Keratinocyte (primary cell): ENCODE measurements around the gene AARSD1. TPM values are rescaled to one million over a fixed set of nuclear protein-coding genes. Genes with fewer than 3 reads are reported as not detected.

Source experiments
- DNase-seq: peaks from one replicate; pipeline ENCODE4 v3.0.0-alpha.2; 2011; ENCODE audit warnings: low read depth, missing footprints, low spot score
- FAIRE-seq: peaks from 2 replicates; lab custom pipeline; 2011; peaks lifted over from hg19 to GRCh38; lab: Jason Lieb, UNC
- H2AFZ ChIP-seq: 2 replicates; pipeline ENCODE4 v1.6.0; 2012; ENCODE audit warnings: low read length, control low read depth, inconsistent platforms; ENCODE audit not compliant: control insufficient read depth
- H3K27ac ChIP-seq: 2 replicates; pipeline ENCODE4 v1.5.1; 2011; ENCODE audit warnings: low read length; ENCODE audit not compliant: control insufficient read depth, insufficient read depth
- H3K27me3 ChIP-seq: 3 replicates; pipeline ENCODE4 v1.6.0; 2011; ENCODE audit warnings: low read length; ENCODE audit not compliant: control insufficient read depth, insufficient read depth; ENCODE audit errors: extremely low read depth
- H3K36me3 ChIP-seq, 2 experiments: 2 replicates in 1 of 2; 3 replicates in 1 of 2; pipeline ENCODE4 v1.5.1; 2011; ENCODE audit warnings: low read length in 2 of 2, mild to moderate bottlenecking in 1 of 2; ENCODE audit not compliant: control insufficient read depth in 2 of 2, insufficient read depth in 2 of 2; ENCODE audit errors: extremely low read depth in 1 of 2
- H3K4me1 ChIP-seq: 3 replicates; pipeline ENCODE4 v1.5.1; 2011; ENCODE audit warnings: low read length; ENCODE audit not compliant: control insufficient read depth, insufficient read depth; ENCODE audit errors: extremely low read depth
- H3K4me2 ChIP-seq: 3 replicates; pipeline ENCODE4 v1.6.0; 2011; ENCODE audit warnings: low read depth, low read length; ENCODE audit not compliant: control insufficient read depth, insufficient read depth; ENCODE audit errors: extremely low read depth
- H3K4me3 ChIP-seq, 3 experiments: fragments of 200-600 bp in 1 of 3; sonication (generic) in 1 of 3; 2 replicates in 2 of 3; 3 replicates in 1 of 3; pipeline ENCODE4 v1.5.1; 2011 to 2016; ENCODE audit warnings: low read length in 3 of 3, mild to moderate bottlenecking in 3 of 3, control low read depth in 2 of 3, inconsistent platforms in 1 of 3, low read depth in 1 of 3, mixed read lengths in 1 of 3, mixed run types in 1 of 3, moderate library complexity in 1 of 3; ENCODE audit not compliant: control insufficient read depth in 2 of 3, insufficient read depth in 2 of 3; ENCODE audit errors: extremely low read depth in 1 of 3
- H3K79me2 ChIP-seq: 2 replicates; pipeline ENCODE4 v1.6.0; 2012; ENCODE audit warnings: low read length; ENCODE audit not compliant: control insufficient read depth, insufficient read depth
- H3K9ac ChIP-seq: 3 replicates; pipeline ENCODE4 v1.6.0; 2011; ENCODE audit warnings: low read length; ENCODE audit not compliant: control insufficient read depth, insufficient read depth; ENCODE audit errors: extremely low read depth
- H3K9me1 ChIP-seq: 3 replicates; pipeline ENCODE4 v1.6.0; 2011; ENCODE audit warnings: low read length; ENCODE audit not compliant: control insufficient read depth, insufficient read depth; ENCODE audit errors: extremely low read depth
- H3K9me3 ChIP-seq: 2 replicates; pipeline ENCODE4 v1.5.1; 2012; ENCODE audit warnings: low read depth, low read length; ENCODE audit not compliant: control insufficient read depth
- H4K20me1 ChIP-seq: 3 replicates; pipeline ENCODE4 v1.6.0; 2011; ENCODE audit warnings: low read length; ENCODE audit not compliant: control insufficient read depth, insufficient read depth; ENCODE audit errors: extremely low read depth
- CTCF ChIP-seq, 3 experiments: IDR thresholded peaks in 1 of 3; conservative IDR thresholded peaks in 1 of 3; optimal IDR thresholded peaks in 1 of 3; 2 replicates in 2 of 3; 3 replicates in 1 of 3; pipeline versions ENCODE3 to v1.5.1; 2011; ENCODE audit warnings: low read length in 3 of 3, mild to moderate bottlenecking in 3 of 3, moderate library complexity in 2 of 3, control low read depth in 1 of 3, inconsistent platforms in 1 of 3; ENCODE audit not compliant: insufficient read depth in 2 of 3; ENCODE audit errors: extremely low read depth in 1 of 3
- EZH2 ChIP-seq: IDR thresholded peaks from one replicate; pipeline ENCODE4 v1.6.1; 2012; ENCODE audit warnings: inconsistent platforms, mild to moderate bottlenecking, low read length, moderate library complexity
- dilution Hi-C: fragments of 300-500 bp; cut with MboI; formaldehyde crosslinking; loops from one replicate; pipeline ENCODE4 v1.7.0; 2020; ENCODE audit warnings: low sequenced_read_pairs; ENCODE audit not compliant: extremely low pct_ligation_motif_present
- polyA plus RNA-seq, 5 experiments: library from polyadenylated mRNA; depleted of rRNA in 3 of 5; stranded (reverse) in 3 of 5; stranded (forward) in 1 of 5; unstranded in 1 of 5; fragments of >200 nt; gene quantifications; 1 replicate in 1 of 5; 2 replicates in 3 of 5; 3 replicates in 1 of 5; pipeline versions ENCODE4 v1.2.1 to v1.2.3, GENCODE V29; 2011 to 2012; ENCODE audit warnings: missing spikeins in 2 of 5, low read depth in 1 of 5, low replicate concordance in 1 of 5

Gene AARSD1
- polyA plus RNA-seq, 1 donor (not counting 4 experiments of a cell fraction or from before 2014, with no cell fraction given) = 49.3 TPM

DNA sequence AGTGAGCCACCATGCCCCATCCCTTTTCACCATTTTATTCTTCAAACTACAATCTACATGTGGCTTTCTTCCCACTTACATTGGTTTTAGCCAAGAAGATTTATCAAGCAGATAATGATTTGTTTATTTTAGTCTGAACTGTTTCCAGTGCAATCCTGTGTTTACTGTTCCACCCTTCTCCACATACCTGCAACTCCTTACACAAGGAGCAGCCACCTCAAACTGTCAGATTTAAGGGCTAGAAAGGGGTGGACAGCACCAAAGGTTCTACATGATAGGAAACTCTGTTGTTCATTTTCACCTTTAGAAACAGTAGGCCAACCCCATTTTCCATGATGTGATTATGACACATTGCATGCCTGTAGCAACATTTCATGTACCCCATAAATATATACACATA, 18.0 kb upstream of the AARSD1 start:
- Histone ChIP-seq H2AFZ (no peak overlapping the region), H3K9me3 (no peaks in the 10 kb centered on the region), H3K4me1 (peaks cover 14% of the 10 kb centered on the region), H3K79me2 (peaks cover 34% of the 10 kb centered on the region), H3K9me1 (no peaks in the 10 kb centered on the region), H3K27me3 (no peaks in the 10 kb centered on the region), H3K9ac (no peak overlapping the region), H3K4me3 (no peak overlapping the region), H3K4me2 (peak overlapping the region; percentile 96), H4K20me1 (no peaks in the 10 kb centered on the region), H3K36me3 (peaks cover 2 to 14% of the 10 kb centered on the region in 2 experiments), H3K27ac (no peak overlapping the region)
- dilution Hi-C loops = no loop called here
- DNase-seq (no peak), FAIRE-seq (no peak)
- TF ChIP-seq CTCF (optimal IDR thresholded peaks at IDR 0.05 in 1 of 3, IDR thresholded peaks at IDR 0.05 in 1 of 3, conservative IDR thresholded peaks at IDR 0.05 in 1 of 3; ENCODE audit: extremely low read depth in 1 of 3, insufficient read depth in 2 of 3, low read length in 3 of 3) (no peak), EZH2 (no peak)

DNA sequence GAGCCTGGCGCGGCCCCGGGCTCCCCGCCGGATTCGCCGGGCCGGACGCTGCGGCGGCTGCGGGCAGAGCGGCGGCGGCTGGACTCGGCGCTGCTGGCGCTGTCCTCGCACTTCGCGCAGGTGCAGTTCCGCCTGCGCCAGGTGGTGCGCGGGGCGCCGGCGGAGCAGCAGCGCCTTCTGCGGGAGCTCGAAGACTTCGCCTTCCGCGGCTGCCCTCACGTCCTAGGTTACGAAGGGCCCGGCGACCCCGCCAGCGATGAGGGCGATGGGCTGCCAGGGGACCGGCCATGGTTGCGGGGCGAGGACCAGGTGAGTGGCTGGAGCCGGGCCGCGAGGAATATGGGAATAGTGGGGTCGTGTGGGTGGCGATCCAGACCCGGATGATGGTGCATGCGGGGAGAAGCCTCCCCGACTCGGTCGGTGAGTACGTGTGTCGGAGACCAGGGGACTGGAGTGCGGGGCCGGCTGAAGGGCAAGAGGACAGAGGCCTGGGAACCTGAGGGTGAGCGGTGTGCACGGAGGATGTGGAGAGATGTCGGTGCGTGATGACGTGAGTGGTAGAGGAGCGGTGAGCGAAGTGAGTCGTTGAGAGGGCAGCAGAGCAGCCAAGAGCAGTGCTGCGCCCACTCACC, 16.6 kb upstream of the AARSD1 start:
- Histone ChIP-seq H3K9me3 (no peaks in the 10 kb centered on the region), H3K4me1 (peaks cover 14% of the 10 kb centered on the region), H3K9me1 (no peaks in the 10 kb centered on the region), H3K79me2 (peaks cover 34% of the 10 kb centered on the region), H3K27ac (peak overlapping the region; percentile 78), H3K4me2 (peak overlapping the region; percentile 96), H3K9ac (peak overlapping the region; percentile 85), H4K20me1 (no peaks in the 10 kb centered on the region), H3K27me3 (no peaks in the 10 kb centered on the region), H3K36me3 (peaks cover 0 to 8% of the 10 kb centered on the region in 2 experiments), H3K4me3 (peak overlapping the region; percentile 78 to 91 (median 90)), H2AFZ (peak overlapping the region; percentile 95)
- FAIRE-seq (no peak), DNase-seq (no peak)
- dilution Hi-C loops = no loop called here
- TF ChIP-seq EZH2 (no peak), CTCF (optimal IDR thresholded peaks at IDR 0.05 in 1 of 3, IDR thresholded peaks at IDR 0.05 in 1 of 3, conservative IDR thresholded peaks at IDR 0.05 in 1 of 3; ENCODE audit: extremely low read depth in 1 of 3, insufficient read depth in 2 of 3, low read length in 3 of 3) (peak in 2 of 3 experiments; percentile 43)
